Right lobe of liver (tissue), 4 donors: ENCODE data around the gene HIGD2A.

ENCODE experiments used
- POLR2A ChIP-seq: fragments of 450-650 bp; IDR thresholded peaks from one replicate; pipeline ENCODE4 v1.6.1; 2017; ENCODE audit warnings: antibody characterized with exemption, mild to moderate bottlenecking
- TF ChIP-seq, protein P1 (sequence below), 4 donors: fragments of 200-600 bp in 3 of 4; fragments of 450-650 bp in 1 of 4; IDR thresholded peaks; one replicate each; pipeline versions ENCODE4 v1.5.1 to v1.8.0; 2016 to 2022; ENCODE audit warnings: antibody characterized with exemption in 4 of 4, mild to moderate bottlenecking in 2 of 4
- donor health status: DM: no; HTN: no; CAD: no.
- donor health status: DM: no; HTN: no; CAD: no.
- donor health status: DM: no; HTN: yes; CAD: no.

DNA sequence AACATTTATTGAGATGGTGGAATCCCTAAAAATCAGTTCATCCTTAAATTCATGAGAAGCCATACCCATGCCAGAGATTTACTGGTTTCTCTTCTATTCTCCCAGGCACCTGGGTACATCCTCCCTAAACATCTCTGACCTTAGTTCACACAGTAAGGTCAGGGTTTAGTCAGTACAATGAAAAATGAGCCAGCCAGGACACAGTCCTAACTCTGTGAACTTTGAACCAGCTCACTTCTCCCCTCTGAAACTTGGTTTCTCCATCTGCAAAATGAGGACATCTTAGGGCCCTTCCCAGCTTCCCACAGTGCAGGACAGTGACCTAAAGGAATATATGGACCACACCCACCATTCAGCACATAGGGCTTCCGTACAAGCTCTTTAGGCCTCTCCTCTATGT, 2.1 kb upstream of the HIGD2A start:
- TF ChIP-seq, protein P1, sequence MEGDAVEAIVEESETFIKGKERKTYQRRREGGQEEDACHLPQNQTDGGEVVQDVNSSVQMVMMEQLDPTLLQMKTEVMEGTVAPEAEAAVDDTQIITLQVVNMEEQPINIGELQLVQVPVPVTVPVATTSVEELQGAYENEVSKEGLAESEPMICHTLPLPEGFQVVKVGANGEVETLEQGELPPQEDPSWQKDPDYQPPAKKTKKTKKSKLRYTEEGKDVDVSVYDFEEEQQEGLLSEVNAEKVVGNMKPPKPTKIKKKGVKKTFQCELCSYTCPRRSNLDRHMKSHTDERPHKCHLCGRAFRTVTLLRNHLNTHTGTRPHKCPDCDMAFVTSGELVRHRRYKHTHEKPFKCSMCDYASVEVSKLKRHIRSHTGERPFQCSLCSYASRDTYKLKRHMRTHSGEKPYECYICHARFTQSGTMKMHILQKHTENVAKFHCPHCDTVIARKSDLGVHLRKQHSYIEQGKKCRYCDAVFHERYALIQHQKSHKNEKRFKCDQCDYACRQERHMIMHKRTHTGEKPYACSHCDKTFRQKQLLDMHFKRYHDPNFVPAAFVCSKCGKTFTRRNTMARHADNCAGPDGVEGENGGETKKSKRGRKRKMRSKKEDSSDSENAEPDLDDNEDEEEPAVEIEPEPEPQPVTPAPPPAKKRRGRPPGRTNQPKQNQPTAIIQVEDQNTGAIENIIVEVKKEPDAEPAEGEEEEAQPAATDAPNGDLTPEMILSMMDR (IDR thresholded peaks at IDR 0.05): no peak
- no peak for TF ChIP-seq POLR2A
